Sigmoid colon (tissue), 4 donors: ENCODE results near the gene SIX5.

ENCODE experiments used
- CTCF ChIP-seq, 4 experiments: fragments of 450-650 bp in 3 of 4; fragments of 200-600 bp in 1 of 4; IDR thresholded peaks; one replicate each; pipeline ENCODE4 v1.5.1; 2016 to 2019; ENCODE audit warnings: antibody characterized with exemption in 4 of 4, mild to moderate bottlenecking in 3 of 4, moderate library complexity in 2 of 4
- EP300 ChIP-seq, 4 donors: sonication (generic); formaldehyde crosslinking; IDR thresholded peaks; one replicate each; pipeline ENCODE4 v1.6.1; 2017; ENCODE audit warnings: antibody characterized with exemption in 4 of 4
- POLR2A ChIP-seq, 2 donors: fragments of 450-650 bp; IDR thresholded peaks; one replicate each; pipeline ENCODE4 v1.6.1; 2016; ENCODE audit warnings: antibody characterized with exemption in 2 of 2, mild to moderate bottlenecking in 2 of 2, moderate library complexity in 2 of 2
- POLR2AphosphoS5 ChIP-seq, 4 donors: sonication (generic); formaldehyde crosslinking; IDR thresholded peaks; one replicate each; pipeline ENCODE4 v1.6.1; 2017; ENCODE audit warnings: antibody characterized with exemption in 4 of 4

DNA sequence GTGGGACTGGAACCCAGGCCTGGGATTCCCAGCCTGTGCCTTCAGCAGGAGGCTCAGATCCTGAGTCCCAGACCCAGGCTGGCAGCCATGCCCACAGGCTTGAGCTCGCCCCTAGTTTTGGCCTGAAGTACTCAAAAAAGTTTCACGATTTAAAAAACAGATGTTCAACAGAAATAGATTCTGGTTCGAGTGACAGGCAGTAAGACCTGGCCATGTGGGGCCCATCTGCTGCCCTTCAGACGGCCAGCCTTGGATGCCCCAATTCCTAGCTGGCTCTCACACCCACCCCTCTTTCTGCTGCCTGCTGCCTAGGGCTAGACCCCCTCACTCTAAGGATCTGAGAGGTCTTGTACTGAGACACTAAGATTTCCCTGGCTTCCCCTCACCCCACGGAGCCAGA, 16.0 kb upstream of the SIX5 start:
- no peak for TF ChIP-seq POLR2A (IDR thresholded peaks at IDR 0.05)
- no peak for TF ChIP-seq CTCF (IDR thresholded peaks at IDR 0.05)
- TF ChIP-seq POLR2AphosphoS5 (IDR thresholded peaks at IDR 0.05), result no peak
- TF ChIP-seq EP300 (IDR thresholded peaks at IDR 0.05), result no peak
